HepG2 (cell line): ENCODE results near the gene CYP46A1. TPM values are rescaled to one million over a fixed set of nuclear protein-coding genes. Genes with fewer than 3 reads are reported as not detected.

Source experiments
- ATAC-seq: fragments of 200-7000 bp; cut with Tn5 transposase; 3 replicates; pipeline ENCODE4 v1.9.1; 2020; ENCODE audit warnings: mild to moderate bottlenecking, moderate library complexity
- BruUV-seq: library from RNA; stranded (reverse); fragments of 400-500 nt; replicated peaks from 2 replicates; lab custom pipeline; 2021; lab: Mats Ljungman, UMichigan
- CTCF ChIA-PET: fragments of 300-600 bp; formaldehyde crosslinking; extraction: SDS; loops from one replicate; lab custom pipeline; 2021; ENCODE audit warnings: low total read pairs, inconsistent platforms, low intra/inter-chr PET ratio; lab: Yijun Ruan, JAX
- POLR2A ChIA-PET: fragments of 350-600 bp; sonication (Branson Sonifier 250); formaldehyde crosslinking; loops from one replicate; lab custom pipeline; 2020; ENCODE audit warnings: antibody characterized with exemption, inconsistent platforms; lab: Yijun Ruan, JAX
- DNase-seq: peaks from one replicate; pipeline ENCODE4 v3.0.0-alpha.2; 2015; ENCODE audit warnings: low spot score
- FAIRE-seq: peaks from 3 replicates; lab custom pipeline; 2011; peaks lifted over from hg19 to GRCh38; lab: Jason Lieb, UNC
- H2AFZ ChIP-seq: one replicate; pipeline ENCODE4 v1.6.1; 2011; ENCODE audit warnings: low read length, inconsistent platforms
- H3K27ac ChIP-seq: fragments of 300-600 bp; 3 replicates; pipeline ENCODE4 v1.8.0; 2011; ENCODE audit warnings: mixed run types, mild to moderate bottlenecking, mixed read lengths, low read length, inconsistent platforms; ENCODE audit not compliant: insufficient read depth; ENCODE audit errors: extremely low read length
- H3K27me3 ChIP-seq, 2 experiments: fragments of 200-600 bp in 1 of 2; 2 replicates in 1 of 2; 3 replicates in 1 of 2; pipeline versions ENCODE4 v1.6.0 to v1.8.0; 2011; ENCODE audit warnings: low read length in 2 of 2, mild to moderate bottlenecking in 2 of 2, moderate library complexity in 2 of 2, inconsistent platforms in 1 of 2; ENCODE audit not compliant: insufficient read depth in 2 of 2, control insufficient read depth in 1 of 2
- H3K36me3 ChIP-seq, 2 experiments: fragments of 200-600 bp in 1 of 2; replicated peaks in 1 of 2; 2 replicates in 1 of 2; 3 replicates in 1 of 2; pipeline versions ENCODE4 v1.5.1 to v1.8.0; 2011; ENCODE audit warnings: low read length in 2 of 2, inconsistent platforms in 1 of 2; ENCODE audit not compliant: insufficient read depth in 2 of 2, control insufficient read depth in 1 of 2
- H3K4me1 ChIP-seq: 2 replicates; pipeline ENCODE4 v1.5.1; 2012; ENCODE audit warnings: low read length, inconsistent platforms; ENCODE audit not compliant: insufficient read depth
- H3K4me2 ChIP-seq: 2 replicates; pipeline ENCODE4 v1.6.0; 2011; ENCODE audit warnings: low read depth, low read length, inconsistent platforms
- H3K4me3 ChIP-seq, 3 experiments: fragments of 200-600 bp in 1 of 3; sonication (generic), shearing (Covaris generic) in 1 of 3; replicated peaks in 1 of 3; 2 replicates each; pipeline ENCODE4 v1.5.1; 2011 to 2016; ENCODE audit warnings: low read length in 3 of 3, inconsistent platforms in 2 of 3, low read depth in 2 of 3, mild to moderate bottlenecking in 2 of 3, control low read depth in 1 of 3, mixed read lengths in 1 of 3; ENCODE audit not compliant: insufficient read depth in 1 of 3
- H3K79me2 ChIP-seq: one replicate; pipeline ENCODE4 v1.6.1; 2011; ENCODE audit warnings: low read length, inconsistent platforms; ENCODE audit not compliant: insufficient read depth
- H3K9ac ChIP-seq: 2 replicates; pipeline ENCODE4 v1.6.0; 2011; ENCODE audit warnings: mild to moderate bottlenecking, low read depth, low read length, inconsistent platforms; ENCODE audit not compliant: insufficient read depth
- H3K9me3 ChIP-seq: 2 replicates; pipeline ENCODE4 v1.5.1; 2012; ENCODE audit warnings: mild to moderate bottlenecking, low read length
- H4K20me1 ChIP-seq: 2 replicates; pipeline ENCODE4 v1.6.0; 2011; ENCODE audit warnings: inconsistent platforms, mild to moderate bottlenecking, low read length, moderate library complexity; ENCODE audit not compliant: insufficient read depth
- CTCF ChIP-seq: sonication (generic); formaldehyde crosslinking; IDR thresholded peaks from 2 replicates; pipeline ENCODE4 v1.5.0; 2020; ENCODE audit warnings: mild to moderate bottlenecking, missing genetic modification reagents, moderate library complexity
- STAG1 ChIP-seq: sonication (generic); formaldehyde crosslinking; IDR thresholded peaks from 2 replicates; pipeline ENCODE4 v1.4.0; 2020; ENCODE audit warnings: missing genetic modification reagents
- XRCC5 ChIP-seq: fragments of 200-400 bp; formaldehyde crosslinking; optimal IDR thresholded peaks from 2 replicates; pipeline ENCODE3; 2017; ENCODE audit warnings: mild to moderate bottlenecking, low read length
- ZBTB7A ChIP-seq: sonication (generic); formaldehyde crosslinking; IDR thresholded peaks from 2 replicates; pipeline ENCODE4 v1.8.0; 2022; ENCODE audit warnings: mild to moderate bottlenecking, missing genetic modification reagents
- ZKSCAN5 ChIP-seq: sonication (generic); formaldehyde crosslinking; IDR thresholded peaks from 2 replicates; pipeline ENCODE4 v1.5.1; 2020; ENCODE audit warnings: mild to moderate bottlenecking, missing genetic modification reagents
- ZNF362 ChIP-seq: sonication (generic); formaldehyde crosslinking; IDR thresholded peaks from 2 replicates; pipeline ENCODE4 v1.4.0; 2020; ENCODE audit warnings: missing genetic modification reagents, mild to moderate bottlenecking, borderline replicate concordance
- ZNF510 ChIP-seq: sonication (generic); formaldehyde crosslinking; IDR thresholded peaks from 2 replicates; pipeline ENCODE4 v1.4.0; 2020; ENCODE audit warnings: low read depth, mild to moderate bottlenecking, missing genetic modification reagents
- WGBS: methylation state at CpG from one replicate; pipeline ENCODE4 v1.1.6; 2017; ENCODE audit warnings: low lambda C conversion rate; 5-methylcytosine and 5-hydroxymethylcytosine counted together
- in situ Hi-C: cut with HindIII; loops from 2 replicates; pipeline ENCODE4 v1.10.0; 2017; ENCODE audit warnings: low pct_unique_long_range_greater_than_20kb; ENCODE audit not compliant: extremely low pct_ligation_motif_present
- intact Hi-C: fragments of 100-400 bp; cut with micrococcal nuclease; formaldehyde crosslinking; loops from one replicate; pipeline ENCODE4 v1.10.0; 2022; ENCODE audit not compliant: unreplicated experiment
- polyA plus RNA-seq, 8 experiments: library from polyadenylated mRNA; depleted of rRNA in 3 of 8; stranded (reverse) in 7 of 8; unstranded in 1 of 8; fragments of >200 nt; fragmentation: Illumina TruSeq in 4 of 8; extraction: Trizol in 4 of 8; gene quantifications; 2 replicates each; pipeline versions ENCODE4 v1.2.1 to v1.2.3, GENCODE V29; 2011 to 2016; ENCODE audit warnings: low read depth in 4 of 8, missing spikeins in 1 of 8, mixed read lengths in 1 of 8; ENCODE audit not compliant: insufficient read depth in 1 of 8
- total RNA-seq, 5 experiments: library from RNA; depleted of rRNA; stranded (reverse); fragments of >200 nt; fragmentation: Illumina TruSeq; extraction: Trizol; gene quantifications; 2 replicates each; pipeline ENCODE4 v1.2.3, GENCODE V29; 2016; ENCODE audit warnings: low read depth in 1 of 5

Gene CYP46A1
- total and polyA plus RNA-seq, 2 of the 13 experiments (the other 11 are each of a cell fraction or from before 2014, with no cell fraction given): not detected

- peaks cover 0 to 13% of the 10 kb centered on the region in 2 experiments; a peak in 2 of 5 replicates for H3K27me3 ChIP-seq
- peaks cover 12% of the 10 kb centered on the region for H3K4me1 ChIP-seq
- no peak overlapping the region for H3K27ac ChIP-seq
- CTCF ChIA-PET: no interaction called here
- peak; percentile 67 for TF ChIP-seq CTCF (CRISPR knock-in tag)
- 0 out of 2 replicates have a peak, but pooled peaks have one; percentile 68 for TF ChIP-seq ZBTB7A (CRISPR knock-in tag)
- TF ChIP-seq XRCC5: peak; percentile 35
- no peak for TF ChIP-seq ZKSCAN5 (CRISPR knock-in tag)
- no peak for TF ChIP-seq ZNF510 (CRISPR knock-in tag)
- TF ChIP-seq ZNF362: peak; percentile 55; the same call in 1 of the 2 replicates
- peak; percentile 41 for TF ChIP-seq STAG1
- POLR2A ChIA-PET: no interaction called here
- no TSS peak for BruUV-seq
- FAIRE-seq (no peak), DNase-seq (peak; percentile 19), ATAC-seq (no peak)
- H3K4me3 ChIP-seq: no peak overlapping the region
- no peaks in the 10 kb centered on the region for H3K36me3 ChIP-seq
- H3K9ac ChIP-seq: no peak overlapping the region
- in situ Hi-C loops (no loop called here), intact Hi-C loops (no loop called here)
- H3K4me2 ChIP-seq: no peak overlapping the region
- no peaks in the 10 kb centered on the region for H4K20me1 ChIP-seq
- H3K9me3 ChIP-seq: no peaks in the 10 kb centered on the region
- H3K79me2 ChIP-seq: no peaks in the 10 kb centered on the region
- H2AFZ ChIP-seq: no peak overlapping the region
- WGBS: 41% methylated on average over 10 of the region's 12 CpGs
Observed at GRCh38 chr14:99687284-99688209, 3.4 kb downstream of the CYP46A1 start.
